Activated T-cell treated with anti-CD3 and anti-CD28 coated beads, Interleukin-2, amount 50 U/mL, for 1 hour (primary cell): Measurements from ENCODE around the gene NEURL1B.

ENCODE experiments used
- DNase-seq: peaks from one replicate; pipeline ENCODE4 v3.0.0-alpha.2; 2020

NEURL1B gene

GRCh38 chr5:172720655-172721054 lies 79.6 kb downstream of the NEURL1B start:
- no peak for DNase-seq

DNA sequence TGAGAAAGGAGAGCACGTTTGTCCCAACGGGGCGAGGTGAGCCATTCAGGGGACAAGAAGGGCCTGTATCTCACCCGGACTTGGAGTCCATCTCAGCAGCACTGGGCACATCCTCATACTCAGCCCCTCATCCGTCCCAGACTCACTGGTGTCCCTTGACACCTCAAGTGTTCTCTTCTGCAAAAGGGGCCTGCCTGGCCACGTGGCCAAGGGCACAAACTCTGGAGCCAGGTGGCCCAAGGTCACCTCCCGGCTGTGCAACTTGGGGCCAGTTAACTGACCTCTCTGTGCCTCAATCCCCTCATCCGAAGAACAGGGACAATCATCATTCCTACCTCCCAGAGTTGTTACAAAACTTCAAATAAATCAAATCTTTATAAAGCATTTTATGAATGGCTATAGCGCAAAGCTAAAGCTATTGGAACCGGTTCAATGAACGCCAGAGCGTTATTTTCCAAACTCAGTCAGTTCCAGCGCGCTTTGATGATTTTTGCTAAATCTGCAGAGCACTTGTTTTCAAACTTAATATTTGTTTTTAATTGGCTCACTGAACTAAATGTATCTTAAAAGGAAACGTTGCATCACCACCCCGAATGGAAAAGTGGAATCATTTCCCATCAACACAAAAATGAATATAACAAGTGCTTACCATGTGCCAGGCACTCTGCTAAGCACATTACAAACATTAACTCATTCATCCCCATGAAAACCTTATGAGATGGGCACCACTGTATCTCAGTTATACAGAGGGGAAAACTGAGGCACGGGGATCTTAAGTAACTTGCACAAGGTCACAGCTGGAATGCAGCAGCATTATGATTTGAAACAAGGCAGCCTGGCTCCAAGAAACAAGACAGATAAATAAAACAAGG lies 80.6 kb downstream of the NEURL1B start:
- DNase-seq, result no peak

DNA sequence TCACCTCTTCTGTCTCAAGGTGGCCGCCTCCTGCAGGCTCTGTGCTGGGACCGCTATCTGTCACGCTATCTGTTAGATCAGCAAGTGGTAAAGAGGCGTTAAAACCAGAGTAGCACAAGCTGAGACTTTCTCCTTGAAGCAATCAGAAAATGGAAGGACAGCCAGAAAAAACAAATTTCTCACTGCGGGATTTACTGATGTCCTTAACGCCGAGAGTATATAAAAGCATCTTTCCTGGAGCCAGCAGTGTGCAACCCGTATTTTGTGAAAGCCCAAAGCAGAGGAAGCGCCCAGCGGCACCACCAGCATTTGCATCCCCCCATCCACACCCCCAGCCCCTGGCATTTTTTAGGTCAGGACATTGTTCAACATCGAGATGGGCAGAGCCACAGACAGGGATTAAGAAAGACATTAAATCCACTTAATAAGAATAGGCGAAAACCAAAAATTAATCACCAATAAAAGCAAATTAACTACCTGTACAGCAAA lies 81.3 kb downstream of the NEURL1B start:
- no peak for DNase-seq

DNA sequence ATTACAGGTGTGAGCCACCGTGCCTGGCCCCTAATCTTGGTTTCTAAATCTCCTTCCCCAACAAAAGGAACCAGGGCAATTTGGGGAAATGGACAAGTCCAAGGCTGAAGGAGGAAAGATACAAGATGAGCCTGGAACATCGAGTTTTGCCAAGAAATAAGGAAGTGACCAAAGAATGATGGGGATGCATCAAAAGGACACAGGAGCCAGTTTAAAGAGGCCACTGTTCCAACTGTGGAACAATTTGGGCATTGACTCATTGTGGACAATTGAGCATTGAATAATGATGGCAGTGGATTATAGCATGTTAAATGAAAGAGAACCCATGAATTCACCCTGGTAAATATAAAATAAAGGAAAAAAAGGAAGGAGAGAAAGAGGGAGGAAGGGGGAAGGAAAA lies 82.4 kb downstream of the NEURL1B start:
- no peak for DNase-seq

DNA sequence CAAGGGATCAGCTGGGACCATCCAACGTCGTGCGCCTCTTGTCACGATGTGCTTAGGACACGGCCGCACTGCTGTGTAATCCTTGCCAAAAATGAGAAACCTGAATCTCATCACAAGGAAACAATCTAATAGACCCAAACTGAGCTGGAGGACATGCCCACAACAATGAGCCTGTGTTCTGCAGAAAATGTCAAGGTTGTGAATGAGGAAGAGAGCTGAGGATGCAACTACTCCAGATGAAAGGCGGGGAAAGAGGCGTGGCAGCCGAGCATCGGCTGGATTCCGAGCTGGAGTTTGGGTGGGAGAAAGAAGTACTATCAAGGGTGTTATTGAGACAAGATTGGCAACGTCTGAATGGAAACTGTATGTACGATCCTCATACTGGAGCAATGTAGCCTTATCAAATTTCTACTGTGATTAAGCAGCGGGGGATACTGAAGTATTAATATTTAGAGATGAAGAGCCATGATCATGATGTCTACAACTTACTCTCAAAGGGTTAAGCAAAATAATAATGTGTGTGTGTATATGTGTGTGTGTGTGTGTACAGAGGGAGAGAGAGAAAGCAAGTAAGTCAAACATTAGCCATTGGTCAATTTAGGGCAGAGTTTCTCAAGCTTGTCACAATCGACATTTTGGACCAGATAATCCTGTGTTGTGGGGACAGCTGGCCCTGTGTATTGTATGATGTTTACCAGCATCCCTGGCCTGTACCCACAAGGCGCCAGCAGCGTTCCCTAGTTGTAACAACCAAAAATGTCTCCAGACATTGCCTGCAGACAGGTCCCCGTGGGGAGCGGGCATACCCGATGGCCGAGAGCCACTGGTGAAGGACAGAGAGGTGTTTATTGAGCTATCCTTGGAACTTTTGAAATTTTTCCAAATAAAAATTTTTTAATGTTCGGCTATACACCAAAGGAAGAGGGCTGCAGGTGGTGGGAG lies 83.5 kb downstream of the NEURL1B start:
- no peak for DNase-seq

- no peak for DNase-seq
Observed at GRCh38 chr5:172725273-172725672, 84.2 kb downstream of the NEURL1B start.

DNA sequence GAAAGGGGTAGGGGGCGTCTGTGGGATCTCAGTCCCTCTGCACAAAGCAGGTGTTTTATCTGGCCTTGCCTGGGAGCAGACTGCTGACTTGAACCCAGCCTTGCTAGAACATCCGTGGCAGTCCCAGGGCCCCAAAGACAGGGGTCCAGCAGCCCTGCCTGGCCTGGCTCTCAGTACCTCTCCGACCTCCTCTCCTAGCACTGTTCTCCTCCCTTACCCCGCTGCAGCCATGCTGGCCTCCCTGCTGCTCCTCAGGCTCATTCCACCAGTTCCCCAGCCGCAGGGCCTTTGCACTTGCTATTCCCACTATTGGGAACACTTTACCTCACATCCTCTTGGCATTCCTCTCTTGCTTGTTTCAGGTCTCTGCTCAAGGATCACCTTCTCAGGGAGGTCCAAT lies 84.7 kb downstream of the NEURL1B start:
- no peak for DNase-seq

DNA sequence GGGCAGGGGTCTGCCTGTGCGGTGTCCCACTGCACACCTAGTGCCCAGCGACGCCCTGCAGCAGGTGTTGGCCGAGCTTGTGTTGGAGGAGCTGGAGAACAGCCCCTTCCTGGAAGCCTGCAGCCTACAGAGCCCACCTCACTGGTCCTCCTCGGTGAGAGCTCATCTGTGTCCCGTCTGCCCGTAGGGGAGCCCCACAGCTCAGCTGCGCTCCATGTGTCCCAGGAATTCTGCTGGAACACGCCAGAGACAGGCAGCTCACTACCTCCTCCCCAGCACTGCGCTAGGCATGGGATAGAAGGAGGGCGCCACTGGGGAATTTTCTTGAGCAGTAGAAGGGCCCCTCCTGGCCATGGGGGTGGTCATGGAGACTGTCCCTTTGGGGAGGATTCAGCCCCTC lies 85.9 kb downstream of the NEURL1B start:
- DNase-seq, result no peak

- DNase-seq, result no peak
Observed at GRCh38 chr5:172727551-172727950, 86.5 kb downstream of the NEURL1B start.

DNA sequence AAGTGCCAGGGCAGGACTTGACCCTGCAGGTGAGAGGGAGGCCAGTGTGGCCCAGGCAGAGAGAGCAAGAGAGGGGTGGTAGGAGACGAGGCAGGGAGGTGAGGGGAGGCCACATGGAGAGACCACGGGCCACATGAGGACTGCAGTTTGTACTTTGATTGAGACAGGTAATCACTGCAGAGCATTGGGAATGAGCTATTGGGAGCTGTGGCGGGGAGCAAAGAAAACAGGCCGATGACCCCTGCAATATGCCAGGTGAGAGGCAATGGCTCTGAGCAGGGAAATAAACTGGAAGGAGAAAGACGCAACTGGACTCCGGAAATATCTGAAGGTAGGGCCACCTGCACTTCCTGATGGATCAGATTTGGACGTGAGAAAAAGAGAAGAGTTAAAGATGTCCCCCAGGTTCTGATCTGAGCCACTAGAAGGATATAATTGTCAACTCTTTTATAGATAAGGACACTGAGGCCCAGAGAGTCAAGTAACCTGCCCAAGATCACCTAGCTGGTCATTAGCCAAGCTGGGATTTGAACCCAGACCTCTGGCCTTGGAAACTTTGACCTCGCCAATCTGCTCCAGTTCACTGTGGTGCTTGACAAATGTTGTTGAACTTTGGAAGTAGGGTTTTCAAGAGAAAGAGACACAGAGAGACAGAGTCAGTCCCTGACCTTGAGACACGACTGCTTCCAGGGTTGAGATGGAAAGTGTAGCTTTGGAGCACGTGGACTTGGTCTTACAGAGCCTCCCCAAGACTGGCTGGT lies 87.6 kb downstream of the NEURL1B start:
- DNase-seq, result no peak

GRCh38 chr5:172729588-172729987 lies 88.5 kb downstream of the NEURL1B start:
- DNase-seq, result no peak

DNA sequence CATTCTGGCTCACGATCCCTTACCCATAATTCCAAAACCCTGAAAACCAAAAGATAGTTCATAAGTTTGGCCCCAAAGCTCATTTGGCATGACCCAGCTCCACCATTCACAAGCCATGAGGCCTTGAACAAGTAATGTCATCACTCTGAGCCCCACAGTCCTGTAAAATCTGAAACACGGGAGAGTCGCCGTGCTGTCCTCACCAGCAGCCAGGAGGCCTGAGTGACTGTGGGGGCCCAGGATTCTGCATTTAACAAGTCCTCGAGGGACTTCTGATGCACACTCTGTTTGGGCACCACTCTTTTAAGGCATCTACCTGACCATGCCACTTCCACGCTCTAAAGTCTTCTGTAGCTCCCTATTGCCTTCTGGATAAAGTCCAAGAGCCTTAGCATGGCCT lies 89.2 kb downstream of the NEURL1B start:
- DNase-seq, result no peak

DNA sequence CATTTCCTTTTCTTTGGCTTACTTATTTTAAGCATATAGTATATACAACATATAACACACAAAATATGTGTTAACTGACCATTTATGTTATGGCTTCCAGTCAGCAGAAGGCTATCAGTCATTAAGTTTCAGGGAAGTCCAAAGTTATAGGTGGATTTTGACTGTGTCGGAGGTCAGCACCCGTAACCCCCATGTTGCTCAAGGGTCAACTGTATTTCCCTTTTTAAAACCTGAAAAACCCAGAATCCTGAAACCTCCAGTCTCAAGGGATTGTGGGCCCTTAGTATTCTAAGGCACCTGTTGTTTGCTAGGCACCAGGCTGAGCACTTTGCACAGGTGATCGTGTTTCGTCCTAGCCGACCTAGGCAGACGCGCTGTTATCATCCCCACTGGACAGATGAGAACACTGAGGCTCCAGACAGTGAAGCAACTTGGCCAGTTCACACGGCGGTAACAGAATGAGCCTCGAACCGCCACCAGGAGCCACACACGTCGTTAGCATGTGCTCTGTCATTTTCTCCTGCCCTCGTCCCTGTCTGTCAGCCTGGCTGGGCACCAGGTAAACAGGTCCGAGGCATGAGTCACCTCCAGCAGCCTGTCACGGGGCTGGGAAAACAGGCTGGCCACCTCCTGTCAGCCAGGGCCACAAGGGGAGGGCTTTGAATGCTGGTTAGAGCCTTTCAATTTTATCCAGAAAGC lies 90.1 kb downstream of the NEURL1B start:
- DNase-seq, result no peak

DNA sequence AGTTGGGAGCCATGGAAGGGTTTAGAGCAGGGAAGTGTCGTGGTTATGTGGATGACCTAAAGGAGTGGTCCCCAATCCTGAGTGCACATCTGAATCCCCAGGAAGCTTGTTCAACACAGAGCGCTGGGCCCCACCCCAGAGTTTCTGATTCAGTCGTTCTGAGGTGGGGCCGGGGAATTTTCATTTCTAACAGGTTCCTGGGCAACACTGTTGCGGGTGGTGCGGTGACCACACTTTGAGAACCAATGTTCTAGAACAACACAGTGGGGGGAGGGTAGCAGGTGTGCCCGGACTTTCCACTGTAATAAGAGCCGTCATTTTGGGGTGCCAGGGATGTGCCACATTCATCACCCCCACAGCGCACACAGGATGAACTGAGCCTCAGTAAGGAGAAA lies 90.6 kb downstream of the NEURL1B start:
- DNase-seq, result no peak

GRCh38 chr5:172732201-172732865 lies 91.3 kb downstream of the NEURL1B start:
- no peak for DNase-seq

- no peak for DNase-seq
Observed at GRCh38 chr5:172733131-172733973, 92.3 kb downstream of the NEURL1B start.

GRCh38 chr5:172733974-172734346 lies 92.9 kb downstream of the NEURL1B start:
- DNase-seq, result no peak

DNA sequence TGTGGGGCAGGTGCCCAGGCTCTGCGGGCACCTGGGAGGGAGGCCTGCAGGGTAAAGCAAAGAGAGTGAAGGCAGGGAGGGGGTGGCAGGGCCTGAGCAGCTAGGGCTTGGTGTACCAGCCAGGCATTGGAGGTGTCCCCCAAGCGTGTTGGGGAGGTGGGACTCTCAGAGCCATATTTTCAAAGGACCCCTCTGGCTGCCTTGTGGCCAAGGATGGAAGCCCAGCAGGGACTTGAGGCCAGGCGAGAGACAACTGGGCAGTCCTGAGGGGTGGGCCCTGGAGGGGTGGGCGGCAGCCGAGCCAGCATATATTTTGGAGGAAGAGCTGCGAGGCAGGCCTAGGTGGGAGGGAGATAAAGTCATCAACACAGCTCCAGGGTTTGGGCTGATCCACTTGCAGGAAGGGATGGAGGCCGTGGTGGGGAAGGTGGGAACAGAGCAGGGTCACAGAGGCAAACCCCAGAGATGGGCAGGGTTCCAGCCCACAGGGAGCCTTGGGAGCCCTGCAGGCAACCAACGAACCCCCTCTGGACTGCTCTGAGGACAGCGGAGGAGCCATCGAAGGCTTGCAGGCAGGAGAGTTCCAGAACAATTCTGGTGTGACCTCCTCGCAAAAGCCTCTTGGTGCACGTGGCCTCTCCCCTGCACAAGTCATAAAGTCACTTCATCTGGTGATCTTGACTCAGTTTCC lies 94.2 kb downstream of the NEURL1B start:
- no peak for DNase-seq

DNA sequence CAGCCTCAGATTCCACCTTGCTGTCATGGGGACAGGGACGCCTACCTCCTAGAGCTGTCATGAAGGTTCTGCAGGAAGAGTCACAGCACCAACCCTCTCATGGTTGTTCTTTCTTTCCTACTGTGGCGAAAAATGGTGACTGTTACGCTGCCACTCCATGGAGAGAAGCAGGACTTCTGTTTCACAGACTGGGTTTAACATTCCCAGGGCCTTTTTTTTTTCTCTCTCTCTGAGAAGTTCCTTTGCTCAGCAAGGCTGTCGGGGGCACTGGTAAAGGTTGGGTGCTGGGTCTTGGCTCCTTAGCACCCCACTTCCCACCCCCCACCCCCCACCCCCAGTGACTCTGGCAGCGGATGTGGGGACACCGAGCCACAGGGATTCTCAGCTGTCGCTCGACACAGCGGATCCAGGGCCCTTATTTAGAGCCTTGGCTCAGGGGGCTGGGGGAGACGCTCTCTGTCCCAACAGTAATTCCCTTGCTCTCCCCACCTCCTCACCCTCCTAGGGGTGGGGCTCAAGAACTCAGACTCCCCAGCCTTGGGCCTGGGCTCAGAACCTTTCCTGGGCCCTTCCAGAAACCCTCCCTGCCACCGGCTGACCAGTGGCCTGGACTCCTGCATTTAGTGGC lies 95.6 kb downstream of the NEURL1B start:
- DNase-seq, result no peak

DNA sequence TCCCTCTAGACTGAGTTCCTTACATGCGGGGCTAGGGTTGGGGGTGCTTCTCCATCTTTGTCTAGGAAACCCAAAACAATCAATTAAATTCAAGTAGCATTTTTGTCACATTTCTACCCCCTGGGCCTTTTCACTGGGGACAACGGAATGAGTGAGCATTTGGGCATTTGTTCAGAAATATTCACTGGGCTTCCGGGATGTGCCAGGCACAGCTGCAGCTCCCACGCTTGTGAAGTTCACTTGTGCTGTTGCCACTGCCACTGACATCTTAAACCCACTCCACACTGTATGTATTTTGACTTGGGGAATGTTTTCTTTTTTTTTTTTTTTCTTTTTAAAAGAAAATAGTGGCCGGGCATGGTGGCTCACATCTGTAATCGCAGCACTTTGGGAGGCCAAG lies 98.3 kb downstream of the NEURL1B start:
- DNase-seq, result no peak
